Upper lobe of left lung (tissue), 6 donors: ENCODE measurements around the gene FAM227A. TPM values are rescaled to one million over a fixed set of nuclear protein-coding genes. Genes with fewer than 3 reads are reported as not detected.

Experiments
- ATAC-seq, 2 donors: fragments of 200-7000 bp; cut with Tn5 transposase; one replicate each; pipeline ENCODE4 v1.9.1; 2022; ENCODE audit warnings: mild to moderate bottlenecking in 2 of 2, moderate library complexity in 2 of 2; ENCODE audit not compliant: low FRiP score in 2 of 2
- DNase-seq, 2 donors: peaks; one replicate each; pipeline ENCODE4 v3.0.0-alpha.2; 2019 to 2020
- H3K27ac ChIP-seq, 4 donors: fragments of 200-600 bp; sonication (generic); one replicate each; pipeline ENCODE4 v1.5.1; 2016 to 2019
- H3K27me3 ChIP-seq, 4 donors: fragments of 200-600 bp; sonication (generic); one replicate each; pipeline ENCODE4 v1.5.1; 2017 to 2019
- H3K36me3 ChIP-seq, 4 donors: fragments of 200-600 bp; sonication (generic); one replicate each; pipeline ENCODE4 v1.5.1; 2016 to 2019
- H3K4me1 ChIP-seq, 4 donors: fragments of 200-600 bp; sonication (generic); one replicate each; pipeline ENCODE4 v1.5.1; 2018 to 2019
- H3K4me3 ChIP-seq, 4 donors: fragments of 200-600 bp; sonication (generic); one replicate each; pipeline ENCODE4 v1.5.1; 2017 to 2019; ENCODE audit warnings: mild to moderate bottlenecking in 2 of 4, moderate library complexity in 1 of 4
- H3K9me3 ChIP-seq, 4 donors: fragments of 200-600 bp; sonication (generic); one replicate each; pipeline ENCODE4 v1.5.1; 2018 to 2019
- CTCF ChIP-seq, 6 experiments: fragments of 450-650 bp in 4 of 6; fragments of 200-600 bp in 2 of 6; sonication (generic) in 2 of 6; IDR thresholded peaks; one replicate each; pipeline ENCODE4 v1.5.1; 2016 to 2019; ENCODE audit warnings: antibody characterized with exemption in 6 of 6
- EP300 ChIP-seq, 4 donors: sonication (generic); formaldehyde crosslinking; IDR thresholded peaks; one replicate each; pipeline ENCODE4 v1.5.1; 2017; ENCODE audit warnings: antibody characterized with exemption in 4 of 4, control low read depth in 2 of 4
- POLR2A ChIP-seq, 4 donors: fragments of 450-650 bp; IDR thresholded peaks; one replicate each; pipeline ENCODE4 v1.5.1; 2016 to 2017; ENCODE audit warnings: antibody characterized with exemption in 4 of 4, mild to moderate bottlenecking in 2 of 4
- POLR2AphosphoS5 ChIP-seq, 2 donors: sonication (generic); formaldehyde crosslinking; IDR thresholded peaks; one replicate each; pipeline ENCODE4 v1.5.1; 2017; ENCODE audit warnings: antibody characterized with exemption in 2 of 2
- WGBS, 2 donors: methylation state at CpG; one replicate each; pipeline ENCODE4 v1.1.5; 2017 to 2018; 5-methylcytosine and 5-hydroxymethylcytosine counted together
- total RNA-seq, 6 donors: library from RNA; depleted of rRNA in 4 of 6; stranded (reverse); fragments of >200 nt in 4 of 6; gene quantifications; one replicate each; pipeline versions ENCODE4 v1.1.0 to v1.2.1, GENCODE V29; 2016 to 2021
- donor health status: DM: no; HTN: no; CAD: no; lungs with moderate emphysema.
- donor health status: DM: no; HTN: yes; CAD: no; lungs with severe emphysema.

FAM227A gene
- total RNA-seq, 6 donors from 2014 or later = 0.49 to 21.3 (median 8.3) TPM

GRCh38 chr22:38569181-38569971, 86.8 kb downstream of the FAM227A start:
- Histone ChIP-seq H3K4me1 (peaks cover 13 to 19% (median 16%) of the 10 kb centered on the region in 4 donors), H3K27ac (peak overlapping the region in 3 of 4 donors; percentile 65 to 84 (median 76)), H3K9me3 (no peaks in the 10 kb centered on the region), H3K4me3 (peak overlapping the region in 3 of 4 donors; percentile 51 to 71 (median 65)), H3K27me3 (no peaks in the 10 kb centered on the region), H3K36me3 (no peaks in the 10 kb centered on the region)
- no peak for TF ChIP-seq POLR2AphosphoS5 (IDR thresholded peaks at IDR 0.05)
- TF ChIP-seq POLR2A (IDR thresholded peaks at IDR 0.05) = no peak
- no peak for TF ChIP-seq EP300 (IDR thresholded peaks at IDR 0.05)
- TF ChIP-seq CTCF (IDR thresholded peaks at IDR 0.05) = no peak
- DNase-seq (peak in 1 of 2 donors; percentile 71), ATAC-seq (peak; percentile 15 to 47)
- WGBS, 2 donors = 41 to 54% methylated on average over 23 to 32 of the region's 32 CpGs

- H3K27ac ChIP-seq = no peak overlapping the region
These were observed 88.5 kb downstream of the FAM227A start for GRCh38 chr22:38567531-38568285.

GRCh38 chr22:38566726-38567504, 89.3 kb downstream of the FAM227A start:
- 65 to 72% methylated on average over 3 of the region's 3 CpGs for WGBS, 2 donors
- TF ChIP-seq POLR2A (IDR thresholded peaks at IDR 0.05) (no peak), POLR2AphosphoS5 (IDR thresholded peaks at IDR 0.05) (no peak), EP300 (IDR thresholded peaks at IDR 0.05) (no peak), CTCF (IDR thresholded peaks at IDR 0.05) (no peak)
- Histone ChIP-seq H3K27me3 (no peaks in the 10 kb centered on the region), H3K4me3 (no peak overlapping the region), H3K36me3 (no peaks in the 10 kb centered on the region), H3K4me1 (peaks cover 13 to 19% (median 16%) of the 10 kb centered on the region in 4 donors), H3K27ac (no peak overlapping the region), H3K9me3 (no peaks in the 10 kb centered on the region)
- DNase-seq (no peak), ATAC-seq (no peak)

More at GRCh38 chr22:38567531-38568285, 88.5 kb downstream of the FAM227A start:
- ATAC-seq (no peak), DNase-seq (no peak)
- Histone ChIP-seq H3K4me1 (peaks cover 13 to 19% (median 16%) of the 10 kb centered on the region in 4 donors), H3K27me3 (no peaks in the 10 kb centered on the region), H3K4me3 (no peak overlapping the region), H3K36me3 (no peaks in the 10 kb centered on the region), H3K9me3 (no peaks in the 10 kb centered on the region)
- WGBS, 2 donors = 60 to 63% methylated on average over 7 of the region's 7 CpGs
- TF ChIP-seq CTCF (IDR thresholded peaks at IDR 0.05) = no peak
- TF ChIP-seq POLR2A (IDR thresholded peaks at IDR 0.05) = no peak
- TF ChIP-seq POLR2AphosphoS5 (IDR thresholded peaks at IDR 0.05) = no peak
- TF ChIP-seq EP300 (IDR thresholded peaks at IDR 0.05) = no peak

GRCh38 chr22:38565441-38565840, 90.8 kb downstream of the FAM227A start:
- no peaks in the 10 kb centered on the region for H3K27me3 ChIP-seq
- H3K9me3 ChIP-seq = no peaks in the 10 kb centered on the region
- DNase-seq (no peak), ATAC-seq (no peak)
- H3K4me1 ChIP-seq = peaks cover 6 to 11% (median 7%) of the 10 kb centered on the region in 4 donors
- TF ChIP-seq EP300 (IDR thresholded peaks at IDR 0.05) = no peak
- 95 to 100% methylated on average over 1 of the region's 1 CpG for WGBS, 2 donors
- no peak overlapping the region for H3K27ac ChIP-seq
- H3K36me3 ChIP-seq = no peaks in the 10 kb centered on the region
- H3K4me3 ChIP-seq = no peak overlapping the region

GRCh38 chr22:38564669-38565068, 91.5 kb downstream of the FAM227A start:
- no peaks in the 10 kb centered on the region for H3K9me3 ChIP-seq
- no peak overlapping the region for H3K27ac ChIP-seq
- no peak for DNase-seq
- no peaks in the 10 kb centered on the region for H3K27me3 ChIP-seq
- no peak for TF ChIP-seq CTCF (IDR thresholded peaks at IDR 0.05)
- no peak for TF ChIP-seq POLR2AphosphoS5 (IDR thresholded peaks at IDR 0.05)
- no peak for TF ChIP-seq EP300 (IDR thresholded peaks at IDR 0.05)
- no peak for TF ChIP-seq POLR2A (IDR thresholded peaks at IDR 0.05)
- WGBS, 2 donors = 68 to 73% methylated on average over 2 of the region's 2 CpGs
- H3K4me1 ChIP-seq = peaks cover 3 to 7% (median 4%) of the 10 kb centered on the region in 4 donors
- H3K4me3 ChIP-seq = no peak overlapping the region
- no peaks in the 10 kb centered on the region for H3K36me3 ChIP-seq
- no peak for ATAC-seq
